Lower lobe of right lung (tissue), 2 donors: Measurements from ENCODE around the gene MED4. TPM values are rescaled to one million over a fixed set of nuclear protein-coding genes. Genes with fewer than 3 reads are reported as not detected.

ENCODE experiments used
- ATAC-seq, 2 donors: fragments of 200-7000 bp; cut with Tn5 transposase; one replicate each; pipeline ENCODE4 v1.9.1; 2020 to 2022; ENCODE audit warnings: mild to moderate bottlenecking in 2 of 2, moderate library complexity in 2 of 2
- DNase-seq: peaks from one replicate; pipeline ENCODE4 v3.0.0-alpha.2; 2020
- H3K27ac ChIP-seq: fragments of 200-600 bp; one replicate; pipeline ENCODE4 v1.8.0; 2022
- H3K27me3 ChIP-seq: fragments of 200-600 bp; one replicate; pipeline ENCODE4 v1.8.0; 2022; ENCODE audit warnings: low read depth
- H3K36me3 ChIP-seq: fragments of 200-600 bp; one replicate; pipeline ENCODE4 v1.8.0; 2022; ENCODE audit warnings: mild to moderate bottlenecking
- H3K4me1 ChIP-seq: fragments of 200-600 bp; one replicate; pipeline ENCODE4 v1.8.0; 2022
- H3K4me3 ChIP-seq: fragments of 200-600 bp; one replicate; pipeline ENCODE4 v1.8.0; 2022; ENCODE audit warnings: mild to moderate bottlenecking
- H3K9me3 ChIP-seq: fragments of 200-600 bp; one replicate; pipeline ENCODE4 v1.8.0; 2022
- intact Hi-C: fragments of 100-400 bp; cut with DNase I; formaldehyde crosslinking; loops from one replicate; pipeline ENCODE4 v1.11.0; 2022
- total RNA-seq: library from RNA; stranded (reverse); fragmentation: NEBNext Ultra II Directional; extraction: Animal tissue kit (Norgen Biotek cat#: 25700); gene quantifications from one replicate; pipeline ENCODE4 v1.2.1, GENCODE V29; 2021
- TF ChIP-seq, protein P1 (sequence below): fragments of 200-600 bp; IDR thresholded peaks from one replicate; pipeline ENCODE4 v1.8.0; 2022; ENCODE audit warnings: antibody characterized with exemption, mild to moderate bottlenecking
- donor health status: DM: no; HTN: yes; CAD: no; lungs with severe emphysema.

The MED4 gene
- total RNA-seq, 1 donor from 2014 or later, result 41.4 TPM

DNA sequence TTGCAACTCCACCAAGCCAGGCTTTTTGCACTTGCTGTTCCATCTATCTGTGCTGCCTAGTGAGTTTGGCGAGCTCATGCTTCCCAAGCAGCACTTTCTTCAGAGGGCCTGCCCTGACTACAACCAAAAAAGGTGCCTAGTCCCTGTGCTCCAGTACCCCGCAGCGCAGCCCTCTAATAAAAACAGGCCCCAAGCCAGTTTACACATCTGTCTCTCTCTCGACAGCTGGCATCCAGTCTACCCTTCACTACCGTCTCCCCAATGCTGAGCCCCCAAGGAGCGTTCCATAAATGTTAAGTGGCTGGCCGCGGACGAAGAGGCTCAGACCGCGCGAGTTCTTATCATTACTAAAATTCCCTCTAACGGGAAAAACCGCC, 512 bp downstream of the MED4 start:
- Histone ChIP-seq H3K9me3 (no peaks in the 10 kb centered on the region), H3K27ac (peak overlapping the region; percentile 92), H3K27me3 (no peaks in the 10 kb centered on the region), H3K4me3 (peak overlapping the region; percentile 98), H3K36me3 (peaks cover 2% of the 10 kb centered on the region), H3K4me1 (peaks cover 41% of the 10 kb centered on the region)
- DNase-seq, result no peak
- peak; percentile 7 to 30 for ATAC-seq
- TF ChIP-seq, protein P1, sequence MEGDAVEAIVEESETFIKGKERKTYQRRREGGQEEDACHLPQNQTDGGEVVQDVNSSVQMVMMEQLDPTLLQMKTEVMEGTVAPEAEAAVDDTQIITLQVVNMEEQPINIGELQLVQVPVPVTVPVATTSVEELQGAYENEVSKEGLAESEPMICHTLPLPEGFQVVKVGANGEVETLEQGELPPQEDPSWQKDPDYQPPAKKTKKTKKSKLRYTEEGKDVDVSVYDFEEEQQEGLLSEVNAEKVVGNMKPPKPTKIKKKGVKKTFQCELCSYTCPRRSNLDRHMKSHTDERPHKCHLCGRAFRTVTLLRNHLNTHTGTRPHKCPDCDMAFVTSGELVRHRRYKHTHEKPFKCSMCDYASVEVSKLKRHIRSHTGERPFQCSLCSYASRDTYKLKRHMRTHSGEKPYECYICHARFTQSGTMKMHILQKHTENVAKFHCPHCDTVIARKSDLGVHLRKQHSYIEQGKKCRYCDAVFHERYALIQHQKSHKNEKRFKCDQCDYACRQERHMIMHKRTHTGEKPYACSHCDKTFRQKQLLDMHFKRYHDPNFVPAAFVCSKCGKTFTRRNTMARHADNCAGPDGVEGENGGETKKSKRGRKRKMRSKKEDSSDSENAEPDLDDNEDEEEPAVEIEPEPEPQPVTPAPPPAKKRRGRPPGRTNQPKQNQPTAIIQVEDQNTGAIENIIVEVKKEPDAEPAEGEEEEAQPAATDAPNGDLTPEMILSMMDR, result no peak
- intact Hi-C loops, result no loop called here

DNA sequence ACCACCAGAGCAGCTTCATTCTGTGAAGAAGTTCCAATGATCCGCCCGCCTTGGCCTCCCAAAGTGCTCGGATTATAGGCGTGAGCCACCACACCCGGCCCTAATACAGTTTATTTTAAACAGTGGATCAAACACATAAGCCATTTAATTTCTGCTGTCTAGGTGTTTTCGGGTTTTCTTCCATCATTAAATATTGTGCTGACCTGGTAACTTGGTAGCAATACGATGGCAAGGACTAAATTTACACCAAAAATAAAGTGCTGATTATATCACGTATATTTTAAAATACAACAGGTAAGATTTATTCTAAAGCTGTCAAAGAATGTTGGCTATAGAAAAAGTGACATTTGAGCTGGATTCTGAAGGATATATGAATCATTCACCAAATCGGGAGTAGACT, 1.3 kb downstream of the MED4 start:
- no peak for ATAC-seq
- H3K9me3 ChIP-seq, result no peaks in the 10 kb centered on the region
- intact Hi-C loops, result no loop called here
- no peaks in the 10 kb centered on the region for H3K27me3 ChIP-seq
- H3K27ac ChIP-seq, result no peak overlapping the region
- DNase-seq, result no peak
- H3K4me3 ChIP-seq, result peak overlapping the region; percentile 98
- TF ChIP-seq, protein P1, result no peak
- peaks cover 7% of the 10 kb centered on the region for H3K36me3 ChIP-seq
- H3K4me1 ChIP-seq, result peaks cover 44% of the 10 kb centered on the region

DNA sequence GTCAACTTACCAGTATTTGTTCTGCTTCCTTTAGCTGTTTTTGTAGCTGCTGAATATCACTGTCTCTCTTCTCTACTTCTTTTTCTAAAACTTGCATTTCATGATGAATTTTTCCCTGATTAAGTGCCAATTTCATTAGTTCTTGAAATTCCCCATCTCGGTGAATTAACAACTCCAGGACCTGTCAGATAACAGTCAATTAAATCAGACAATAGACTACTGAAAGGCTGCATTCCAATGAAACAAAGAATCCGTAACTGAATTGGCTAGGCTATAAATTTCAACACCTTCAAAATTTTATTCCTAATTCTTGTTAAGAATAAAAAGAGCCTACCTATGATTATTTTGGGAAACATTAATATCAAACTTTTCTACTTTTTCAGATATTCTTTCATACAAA, 8.6 kb downstream of the MED4 start:
- no peaks in the 10 kb centered on the region for H3K9me3 ChIP-seq
- no peaks in the 10 kb centered on the region for H3K27me3 ChIP-seq
- H3K27ac ChIP-seq, result no peak overlapping the region
- H3K36me3 ChIP-seq, result peaks cover 73% of the 10 kb centered on the region
- ATAC-seq (no peak), DNase-seq (no peak)
- intact Hi-C loops, result no loop called here
- no peak overlapping the region for H3K4me3 ChIP-seq
- H3K4me1 ChIP-seq, result peaks cover 14% of the 10 kb centered on the region
- TF ChIP-seq, protein P1, result no peak

DNA sequence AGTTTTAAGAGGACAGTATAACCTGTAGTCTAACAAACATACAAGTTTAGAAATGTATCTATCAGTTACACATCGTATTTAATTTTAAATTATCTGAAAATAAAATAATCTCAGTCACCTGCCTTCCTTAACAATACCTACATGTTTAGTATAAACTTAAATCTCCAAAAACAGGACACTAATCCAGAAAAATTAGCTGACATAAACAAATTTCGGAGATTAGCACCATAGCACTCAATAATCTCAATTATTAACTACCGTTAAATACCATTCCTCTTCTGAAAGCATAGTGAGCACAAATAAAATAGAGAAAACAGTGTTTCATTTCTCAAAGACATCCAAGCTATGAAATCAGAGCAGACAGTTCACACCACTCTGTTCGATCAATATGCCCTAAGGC, 13.2 kb downstream of the MED4 start:
- Histone ChIP-seq H3K9me3 (no peaks in the 10 kb centered on the region), H3K4me1 (no peaks in the 10 kb centered on the region), H3K27me3 (no peaks in the 10 kb centered on the region), H3K36me3 (peaks cover 99% of the 10 kb centered on the region), H3K27ac (no peak overlapping the region), H3K4me3 (no peak overlapping the region)
- intact Hi-C loops, result no loop called here
- DNase-seq (no peak), ATAC-seq (no peak)
- TF ChIP-seq, protein P1, result no peak

DNA sequence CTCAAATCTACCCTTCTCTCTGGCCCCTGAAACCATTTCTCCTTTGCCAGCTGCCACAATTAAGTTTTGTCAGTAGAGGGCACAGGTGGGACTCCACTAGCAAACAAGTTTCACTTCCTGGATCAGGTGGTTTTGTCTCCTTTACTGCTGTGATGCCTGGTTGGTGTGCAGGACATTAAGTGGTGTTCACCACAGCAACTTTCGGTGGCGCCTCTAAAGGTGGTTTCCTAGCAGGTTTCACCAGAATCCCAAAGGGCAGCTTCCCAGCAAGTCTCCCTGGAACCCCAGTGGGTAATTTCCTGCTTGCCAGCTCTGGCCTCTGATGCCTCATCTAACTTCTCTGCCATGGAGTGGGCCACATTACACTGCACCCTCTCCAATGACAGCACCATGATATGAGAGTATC, 16.6 kb downstream of the MED4 start:
- H3K4me3 ChIP-seq, result no peak overlapping the region
- no peak for DNase-seq

More for the DNA sequence above, 16.6 kb downstream of the MED4 start:
- Histone ChIP-seq H3K27me3 (no peaks in the 10 kb centered on the region), H3K4me1 (no peaks in the 10 kb centered on the region), H3K9me3 (no peaks in the 10 kb centered on the region), H3K27ac (no peak overlapping the region), H3K36me3 (peaks cover 99% of the 10 kb centered on the region)
- intact Hi-C loops, result no loop called here
- ATAC-seq, result no peak
- TF ChIP-seq, protein P1, result no peak
